Measurements from ENCODE around the gene AGO1. TPM values are rescaled to one million over a fixed set of nuclear protein-coding genes. Genes with fewer than 3 reads are reported as not detected.

AGO1 gene
- total and polyA plus RNA-seq, 10 of the 15 experiments (the other 5 are each of a cell fraction or from before 2014, with no cell fraction given) = 1.8 to 24.0 (median 8.1) TPM

- no peaks in the 10 kb centered on the region; a peak in 1 of 4 replicates for H3K36me3 ChIP-seq (ENCODE audit: control insufficient read depth in 2 of 2, insufficient read depth in 2 of 2, low read length in 1 of 2)
- no peak overlapping the region for H2AFZ ChIP-seq (ENCODE audit: control insufficient read depth, low read depth, low read length)
- intact Hi-C loops (cut with micrococcal nuclease; ENCODE audit: unreplicated experiment) = no loop called here
- CTCF ChIA-PET = no interaction called here
- no peak overlapping the region for H3K27ac ChIP-seq (ENCODE audit: control insufficient read depth, insufficient read depth)
- WGBS (ENCODE audit: insufficient coverage, insufficient replicate concordance, low lambda C conversion rate, missing lambda C conversion rate) = 63% methylated on average over 4 of the region's 4 CpGs
- H3K9ac ChIP-seq (ENCODE audit: control insufficient read depth, insufficient read depth, low read length) = no peak overlapping the region
- SMC1A ChIA-PET (ENCODE audit: uncharacterized antibody, unreplicated experiment) = interaction anchor here (0.6 kb wide), 1 partner anchor 494 kb away, joined by 3 read pairs; no protein-coding TSS in a partner anchor
- H3K79me2 ChIP-seq (ENCODE audit: control insufficient read depth, insufficient read depth, low read length) = no peaks in the 10 kb centered on the region; the same call in 1 of the 2 replicates
- POLR2A ChIA-PET = interaction anchor here (0.6 to 1.7 kb wide), 2 partner anchors 39 to 1543 kb away, joined by 3 to 5 read pairs; no protein-coding TSS in a partner anchor
- TF ChIP-seq CBX5 (IDR thresholded peaks at IDR 0.05; ENCODE audit: low read depth) (no peak), ZBTB40 (IDR thresholded peaks at IDR 0.05; ENCODE audit: borderline replicate concordance) (no peak)
- H4K20me1 ChIP-seq (ENCODE audit: control insufficient read depth, insufficient read depth) = no peaks in the 10 kb centered on the region
- peaks cover 7% of the 10 kb centered on the region; the same call in 1 of the 2 replicates for H3K4me1 ChIP-seq (ENCODE audit: control insufficient read depth, insufficient read depth, low read length)
- no peak for DNase-seq (ENCODE audit: low read depth, low spot score)
- no TSS peak for BruUV-seq (replicated peaks)
- in situ Hi-C loops (cut with MboI) = no loop called here
- H3K4me3 ChIP-seq = no peak overlapping the region
- H3K27me3 ChIP-seq (replicated peaks in 1 of 2; ENCODE audit: control insufficient read depth in 2 of 2, insufficient read depth in 2 of 2, low read length in 1 of 2) = no peaks in the 10 kb centered on the region
- no peak for FAIRE-seq
- ATAC-seq = no peak
- RAD21 ChIA-PET (ENCODE audit: unreplicated experiment) = no interaction called here
- H3K9me3 ChIP-seq (replicated peaks; ENCODE audit: control insufficient read depth, insufficient read depth, low read length) = no peaks in the 10 kb centered on the region
- no peak overlapping the region for H3K4me2 ChIP-seq (ENCODE audit: control insufficient read depth, insufficient read depth)
Observed at GRCh38 chr1:35925741-35926140, 42.7 kb downstream of the AGO1 start.

DNA sequence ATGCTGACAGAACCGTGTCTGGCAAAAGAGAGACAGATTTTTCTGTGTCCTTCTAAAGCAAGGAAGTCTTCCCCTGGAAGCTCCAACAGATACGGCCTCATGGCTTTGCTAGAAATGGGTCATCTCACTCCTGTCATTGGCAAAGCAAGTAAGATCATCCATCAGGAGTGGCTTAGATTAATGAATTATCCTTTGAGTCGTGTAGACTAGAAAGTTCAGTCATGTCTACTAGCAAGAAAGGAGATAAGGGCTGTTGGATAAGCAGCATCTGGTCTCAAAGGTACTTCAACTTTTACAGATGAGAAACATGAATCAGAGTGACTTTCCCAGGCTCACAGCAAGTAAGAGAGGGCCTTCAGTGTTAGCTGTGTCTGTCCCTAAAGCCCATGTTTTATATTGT, 44.5 kb downstream of the AGO1 start:
- POLR2A ChIA-PET = no interaction called here
- FAIRE-seq = no peak
- Histone ChIP-seq H4K20me1 (ENCODE audit: control insufficient read depth, insufficient read depth) (no peaks in the 10 kb centered on the region), H3K9ac (ENCODE audit: control insufficient read depth, insufficient read depth, low read length) (no peak overlapping the region), H3K36me3 (ENCODE audit: control insufficient read depth in 2 of 2, insufficient read depth in 2 of 2, low read length in 1 of 2) (no peaks in the 10 kb centered on the region), H3K4me3 (no peak overlapping the region), H3K9me3 (replicated peaks; ENCODE audit: control insufficient read depth, insufficient read depth, low read length) (no peaks in the 10 kb centered on the region), H3K27ac (ENCODE audit: control insufficient read depth, insufficient read depth) (no peak overlapping the region), H3K79me2 (ENCODE audit: control insufficient read depth, insufficient read depth, low read length) (peaks cover 14% of the 10 kb centered on the region), H3K4me2 (ENCODE audit: control insufficient read depth, insufficient read depth) (no peak overlapping the region), H3K4me1 (ENCODE audit: control insufficient read depth, insufficient read depth, low read length) (peaks cover 7% of the 10 kb centered on the region; the same call in 1 of the 2 replicates), H3K27me3 (replicated peaks in 1 of 2; ENCODE audit: control insufficient read depth in 2 of 2, insufficient read depth in 2 of 2, low read length in 1 of 2) (no peaks in the 10 kb centered on the region), H2AFZ (ENCODE audit: control insufficient read depth, low read depth, low read length) (no peak overlapping the region)
- intact Hi-C loops (cut with micrococcal nuclease; ENCODE audit: unreplicated experiment) (no loop called here), in situ Hi-C loops (cut with MboI) (no loop called here)
- no peak for ATAC-seq
- RAD21 ChIA-PET (ENCODE audit: unreplicated experiment) = no interaction called here
- SMC1A ChIA-PET (ENCODE audit: uncharacterized antibody, unreplicated experiment) = interaction anchor here (0.7 to 1.5 kb wide), 3 partner anchors 12 to 81 kb away, joined by 4 to 5 read pairs (median 4); no protein-coding TSS in a partner anchor
- TF ChIP-seq NBN (IDR thresholded peaks at IDR 0.05) (no peak), GABPA (IDR thresholded peaks at IDR 0.05; ENCODE audit: low read depth) (no peak), HDAC6 (IDR thresholded peaks at IDR 0.05; ENCODE audit: unreplicated experiment) (no peak), HCFC1 (IDR thresholded peaks at IDR 0.05; ENCODE audit: low read length) (no peak), JUNB (IDR thresholded peaks at IDR 0.05) (no peak), CREB1 (IDR thresholded peaks at IDR 0.05; ENCODE audit: low read depth) (no peak), NR2C2 (IDR thresholded peaks at IDR 0.05; ENCODE audit: borderline replicate concordance, control insufficient read depth, insufficient read length, low read depth) (no peak)
- CTCF ChIA-PET = no interaction called here
- DNase-seq (ENCODE audit: low read depth, low spot score) = no peak
- WGBS (ENCODE audit: insufficient coverage, insufficient replicate concordance, low lambda C conversion rate, missing lambda C conversion rate) = 67% methylated on average over 3 of the region's 3 CpGs
- no TSS peak for BruUV-seq (replicated peaks)
